Suppressor macrophage (primary cell): ENCODE measurements around the gene MOB3C.

Experiments used
- DNase-seq, 4 experiments: peaks; one replicate each; pipeline ENCODE4 v3.0.0-alpha.2; 2020 to 2022

Gene MOB3C

DNA sequence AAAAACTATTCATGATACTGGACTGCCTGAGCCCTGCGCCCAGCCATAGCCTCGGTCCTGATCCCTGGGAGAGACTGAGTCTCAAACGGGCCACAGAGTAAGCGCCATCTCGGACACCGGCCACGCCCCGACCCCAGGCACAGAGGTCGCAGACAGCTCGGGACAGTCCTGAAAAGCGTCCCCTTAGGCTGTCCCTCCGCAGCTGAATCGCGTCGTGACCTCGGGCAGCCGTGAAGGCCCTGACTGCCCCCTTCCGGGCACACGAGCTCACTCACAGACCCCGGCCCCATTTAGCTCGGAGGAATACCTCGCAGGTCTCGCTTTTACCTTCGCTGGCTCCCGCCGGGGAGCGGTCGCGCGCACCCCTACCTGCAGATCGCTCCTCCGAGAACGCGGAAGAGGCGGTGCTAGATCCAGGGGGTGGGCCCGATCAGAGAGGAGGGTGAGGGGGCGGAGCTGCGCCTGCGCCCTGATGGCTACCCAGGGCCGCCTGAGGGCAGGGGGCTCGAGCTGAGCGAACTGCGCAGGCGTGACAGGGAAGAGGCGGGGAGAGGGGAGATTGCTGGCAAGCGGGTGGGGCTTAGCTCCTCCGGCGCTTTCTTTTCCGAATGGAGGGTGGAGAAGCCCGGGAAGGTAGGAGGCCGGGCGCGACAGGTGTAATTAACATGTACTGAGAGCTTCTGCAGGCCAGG is 12.6 kb downstream of the MOB3C start, which contains the start of gene MKNK1:
MKNK1 (minus strand) TSS at position 411 of the 692 bp plus-strand sequence. CDS start 20,941 bp downstream, outside the sequence.
- peak; percentile 97 to 98 (median 98) for DNase-seq

DNA sequence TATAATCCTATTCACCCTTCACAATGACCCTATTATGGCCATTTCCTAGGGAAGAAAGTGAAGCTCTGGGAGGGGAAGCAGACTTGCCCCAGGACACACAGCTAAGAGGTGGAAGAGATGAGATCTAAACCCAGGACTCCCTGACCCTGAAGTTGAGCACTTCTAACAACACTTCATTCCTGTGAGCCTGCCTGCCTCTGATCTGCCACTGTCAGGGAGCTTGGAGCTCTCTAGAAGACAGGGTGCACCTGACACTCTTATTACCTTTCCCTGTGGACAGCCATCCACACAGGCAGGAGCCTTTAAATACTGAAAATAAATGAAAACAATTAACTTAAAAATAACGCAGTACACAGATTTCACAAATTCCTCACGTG is 13.1 kb downstream of the MOB3C start:
- no peak for DNase-seq

DNA sequence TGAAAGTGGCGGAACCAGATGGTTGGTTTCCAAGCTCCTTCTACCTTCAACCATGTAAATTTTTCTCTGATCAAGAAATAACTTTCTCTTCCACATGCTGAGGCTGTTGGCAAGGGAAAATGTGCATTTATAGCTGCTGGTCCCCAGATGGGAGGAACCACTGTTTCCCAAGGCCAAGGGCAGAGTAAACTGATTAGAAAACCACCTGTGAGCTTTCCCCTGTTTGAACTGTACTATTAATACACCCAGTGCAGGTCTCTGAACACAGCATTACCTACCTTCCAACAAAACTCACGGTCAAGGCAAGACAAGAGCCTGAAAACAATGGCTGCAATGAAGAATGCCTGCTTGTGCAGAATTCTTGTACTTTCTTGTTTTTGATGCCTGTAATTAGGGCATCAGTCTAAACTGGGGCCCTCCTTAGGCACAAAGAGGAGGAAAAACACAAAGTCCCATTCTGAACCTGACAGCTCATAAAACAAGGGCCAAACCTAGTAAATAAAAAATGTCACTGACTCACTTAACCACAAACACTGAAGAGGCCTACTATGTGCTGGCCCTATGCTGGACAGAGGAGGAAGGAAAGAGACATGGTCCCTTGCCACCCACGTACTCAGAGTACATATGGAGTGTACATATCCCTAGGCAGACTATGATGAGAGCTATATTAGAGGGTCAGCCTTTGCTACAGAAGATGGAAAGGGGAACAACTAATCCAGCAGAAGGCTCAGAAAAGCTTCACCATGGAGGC is 15.2 kb downstream of the MOB3C start:
- peak in 1 of 4 experiments; percentile 16 for DNase-seq

DNA sequence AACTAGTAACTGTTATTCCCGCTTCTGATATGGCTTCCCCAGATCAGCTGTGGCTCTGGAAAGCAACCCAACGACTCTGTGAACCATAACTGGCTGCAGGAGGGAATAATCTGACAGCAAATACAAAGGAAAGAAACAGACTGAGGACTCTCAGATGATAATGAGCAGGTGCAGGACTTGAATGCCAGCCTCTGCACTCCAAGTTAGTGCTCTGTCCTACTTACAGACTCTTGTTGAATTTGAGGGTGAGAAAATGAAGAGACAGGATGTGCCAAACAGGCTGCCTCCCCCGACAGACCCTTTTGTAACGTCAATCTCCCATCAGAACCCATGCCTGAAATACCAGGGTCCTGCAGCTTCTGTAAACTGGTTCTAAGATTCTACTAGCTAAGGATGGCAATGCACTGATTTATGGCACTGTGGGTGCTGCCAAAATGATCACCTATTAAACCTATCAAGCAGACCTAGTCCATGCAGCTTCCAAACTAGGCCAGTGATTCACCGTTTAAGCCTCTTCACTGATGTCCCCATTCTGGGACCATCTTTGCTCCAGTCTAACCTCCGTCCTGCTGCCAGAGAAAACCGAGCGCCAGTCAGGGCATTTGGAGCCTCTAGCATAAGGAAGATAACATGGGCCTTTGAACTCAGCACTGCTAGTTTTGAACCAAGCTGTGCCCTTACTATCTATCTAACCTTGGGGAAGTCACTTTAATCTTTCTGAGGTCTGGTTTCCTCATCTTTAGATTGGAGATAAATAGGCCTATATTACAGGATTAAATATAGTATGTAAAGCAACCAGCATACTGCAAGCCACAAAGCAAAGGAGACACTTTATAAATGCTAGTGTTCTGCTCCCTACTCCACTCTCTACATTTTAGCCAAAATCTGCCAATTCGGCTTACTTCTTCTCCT is 17.3 kb downstream of the MOB3C start:
- DNase-seq: no peak

DNA sequence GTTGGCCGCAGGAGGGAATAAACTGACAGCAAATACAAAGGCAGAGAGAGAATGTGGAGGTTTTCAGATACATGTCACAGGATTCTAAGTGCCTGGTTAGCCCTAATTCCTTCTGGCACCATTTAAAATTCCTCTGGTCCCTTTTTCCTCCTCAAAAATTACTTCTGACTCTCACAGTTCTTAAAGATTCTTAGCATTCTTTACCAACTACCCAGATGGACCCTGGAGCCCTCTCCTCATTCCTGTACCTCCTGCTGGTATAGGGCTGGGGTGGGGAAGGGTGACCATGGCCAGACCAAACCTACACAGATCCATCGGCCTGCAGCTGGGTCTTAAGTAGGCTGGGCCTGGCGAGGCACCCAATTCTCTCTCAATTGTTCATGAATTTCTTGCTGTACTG is 19.8 kb downstream of the MOB3C start:
- DNase-seq: no peak

DNA sequence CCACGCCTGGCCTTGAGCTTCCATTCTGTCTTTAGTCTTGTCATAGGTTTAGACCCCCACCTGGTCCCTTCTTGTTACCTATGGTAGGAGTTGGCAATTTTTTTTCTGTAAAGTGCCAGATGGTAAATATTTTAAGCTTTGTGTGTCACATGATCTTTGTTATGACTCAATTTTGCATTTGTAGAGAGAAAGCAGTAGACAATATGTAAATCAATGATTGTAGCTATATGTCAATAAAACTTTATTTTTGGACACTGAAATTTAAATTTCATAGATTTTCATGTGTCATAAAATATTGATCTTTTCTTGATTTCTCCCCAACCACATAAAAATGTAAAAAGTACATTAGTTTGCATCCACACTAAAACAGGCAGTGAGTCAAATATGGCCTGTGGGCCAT is 20.6 kb downstream of the MOB3C start:
- DNase-seq: no peak

DNA sequence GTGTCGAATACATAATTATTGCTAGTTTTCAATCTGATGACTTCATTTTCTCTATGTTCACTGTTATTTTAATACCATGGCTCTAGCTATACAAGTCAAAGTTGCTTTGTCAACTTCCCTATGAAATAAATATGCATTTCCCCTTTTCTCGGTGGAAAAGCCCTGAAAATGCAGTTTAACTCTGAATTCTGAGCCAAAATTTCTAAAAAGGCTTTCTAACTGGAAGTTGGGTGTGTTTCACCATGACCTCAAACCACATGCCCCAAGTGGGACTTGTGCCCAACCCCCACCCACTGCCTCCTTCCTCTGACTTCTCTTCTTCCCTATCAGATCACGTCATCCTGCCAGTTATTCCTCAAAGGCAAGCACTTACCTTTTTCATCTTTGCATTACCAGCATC is 21.5 kb downstream of the MOB3C start:
- DNase-seq: peak; percentile 93 to 98 (median 96)

DNA sequence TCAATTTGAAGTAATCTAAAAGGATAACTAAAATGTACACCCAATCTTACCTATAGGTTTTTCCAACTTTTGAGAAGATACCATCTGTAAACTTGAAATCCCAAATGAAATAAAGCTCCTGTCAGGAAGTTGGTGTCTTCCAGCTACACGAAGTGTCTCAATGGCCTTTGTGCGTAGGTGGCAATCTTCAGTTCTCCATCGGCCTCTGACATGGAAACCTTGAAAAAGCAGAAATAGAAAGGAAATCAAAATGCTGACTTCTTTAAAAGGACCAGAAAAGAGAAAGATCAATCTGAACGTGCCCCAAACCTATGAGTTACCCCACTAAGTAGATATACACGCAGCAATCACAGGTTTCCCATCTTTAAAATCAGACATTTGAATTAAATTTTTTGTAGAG is 22.5 kb downstream of the MOB3C start:
- peak; percentile 88 to 97 (median 92) for DNase-seq

DNA sequence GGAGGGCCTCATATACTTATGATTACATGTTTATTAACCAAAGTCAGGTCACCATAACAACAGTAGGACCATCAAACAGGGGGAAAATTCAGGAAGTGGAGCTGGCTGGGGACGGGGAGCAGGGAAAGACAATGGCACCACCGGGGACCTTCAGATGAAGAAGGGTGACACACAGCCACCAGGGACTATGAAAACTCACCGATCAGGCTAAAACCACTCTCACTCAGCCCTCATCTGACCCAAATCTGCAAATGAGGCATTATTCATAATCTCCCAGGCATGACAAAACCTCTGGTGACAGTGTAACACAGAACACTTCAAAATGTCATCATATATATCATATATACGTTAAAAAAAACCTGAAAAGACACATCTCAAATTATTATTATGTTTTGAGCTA is 23.8 kb downstream of the MOB3C start:
- peak; percentile 38 to 67 (median 48) for DNase-seq

DNA sequence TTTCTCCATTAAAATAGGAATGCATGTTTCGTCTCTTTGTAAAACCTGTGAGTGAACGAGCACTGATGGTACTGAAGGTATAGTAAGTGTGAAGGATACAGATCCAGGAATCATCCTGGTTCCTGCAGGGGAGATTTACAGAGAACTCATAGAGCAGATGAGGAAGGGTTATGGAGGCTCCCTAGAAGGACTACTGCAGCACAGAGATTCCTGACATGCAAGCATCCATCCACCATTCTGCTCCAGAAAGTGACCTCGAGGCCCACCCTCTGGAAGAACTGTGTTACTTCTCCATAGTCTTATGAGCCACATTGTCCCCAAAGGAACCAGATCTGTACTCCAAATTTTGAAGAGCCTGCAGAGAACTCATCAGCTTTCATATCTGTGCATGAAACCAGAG is 27.1 kb downstream of the MOB3C start:
- DNase-seq: no peak

DNA sequence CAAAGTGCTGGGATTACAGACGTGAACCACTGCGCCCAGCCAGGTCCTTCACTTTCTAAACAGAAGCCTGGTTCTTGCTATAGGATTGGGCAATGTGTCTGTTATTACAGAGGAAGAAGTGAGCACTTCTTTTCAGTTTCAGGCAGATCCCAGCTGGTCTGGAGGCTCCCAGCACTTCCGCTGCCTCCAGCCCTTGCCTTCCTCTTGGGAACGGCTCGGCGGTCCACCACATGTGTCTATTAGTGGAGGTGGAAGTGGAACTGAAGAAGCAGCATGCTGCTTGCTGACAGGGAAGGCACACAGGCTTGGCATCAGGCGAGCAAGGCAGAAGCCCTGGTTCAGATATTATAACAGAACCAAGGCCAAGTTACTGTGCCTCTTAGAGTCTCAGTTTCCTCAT is 29.5 kb downstream of the MOB3C start:
- DNase-seq: peak; percentile 93 to 97 (median 96)

DNA sequence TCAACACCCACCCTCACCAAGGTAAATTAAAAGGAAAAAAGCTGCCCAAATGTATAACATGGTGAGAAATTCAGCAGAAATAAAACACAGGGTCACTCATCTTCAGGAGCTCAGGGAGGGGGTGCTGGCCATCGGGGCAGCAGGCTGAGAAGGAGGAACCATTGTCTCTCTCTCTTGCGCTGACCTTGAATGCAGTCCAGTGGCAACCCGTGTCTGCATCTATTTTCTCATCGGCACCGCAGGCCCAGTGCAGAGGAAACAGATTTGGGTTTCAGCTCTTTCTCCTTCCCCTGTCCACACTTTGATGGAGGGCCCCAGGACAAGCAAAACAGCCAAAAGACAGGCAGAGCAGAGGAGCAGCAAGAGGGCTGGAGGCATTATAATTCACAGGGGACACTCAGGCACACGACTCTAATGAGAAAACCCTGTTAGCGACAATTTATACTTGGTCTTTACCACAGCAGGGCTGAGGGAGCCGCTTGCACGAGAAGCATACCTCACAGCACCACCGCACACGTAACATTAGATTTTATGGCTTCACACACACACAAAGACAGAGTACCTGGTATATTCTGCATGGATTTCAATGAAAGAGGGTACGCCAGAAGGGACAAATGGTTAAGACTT is 31.2 kb downstream of the MOB3C start:
- DNase-seq: peak in 3 of 4 experiments; percentile 32 to 37 (median 36)

DNA sequence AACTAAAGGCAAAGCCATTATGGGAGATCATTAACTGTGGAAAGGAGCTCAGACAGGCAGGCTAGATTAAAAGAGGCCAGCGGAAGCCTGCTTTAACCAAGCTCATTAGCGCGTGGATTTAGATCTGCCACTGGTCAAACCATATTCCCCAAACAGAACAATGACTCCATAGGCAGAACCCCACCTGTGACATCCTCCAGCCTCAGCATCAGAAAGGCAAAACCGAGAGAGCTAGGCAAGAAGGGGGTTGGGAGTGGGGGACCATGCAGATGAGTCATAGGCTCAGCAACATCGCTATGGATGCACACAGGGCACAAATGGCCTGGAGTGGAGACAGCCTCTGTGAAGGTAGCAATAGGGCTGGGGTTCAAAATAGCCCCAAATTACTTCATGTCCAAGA is 33.1 kb downstream of the MOB3C start:
- DNase-seq: no peak

DNA sequence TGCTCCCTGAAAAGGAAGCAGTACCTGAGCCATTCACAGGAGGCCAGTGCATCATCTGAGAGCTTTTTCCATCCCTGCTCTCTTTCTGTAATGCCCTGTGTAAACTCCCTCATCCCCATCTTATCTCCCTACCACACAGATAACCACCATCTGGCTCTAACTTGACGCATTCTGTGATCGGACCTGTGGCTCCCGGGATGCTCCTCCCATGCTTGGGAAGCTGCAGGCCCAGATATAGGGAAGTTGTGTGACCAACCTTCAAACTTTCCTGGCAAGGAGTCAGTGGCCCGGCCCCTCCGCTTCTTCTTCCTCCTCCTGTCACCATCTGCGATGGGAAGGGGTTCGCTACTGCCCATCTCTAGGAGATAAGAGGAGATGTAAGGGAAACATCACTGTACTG is 33.6 kb downstream of the MOB3C start:
- DNase-seq: peak; percentile 24 to 66 (median 43)

DNA sequence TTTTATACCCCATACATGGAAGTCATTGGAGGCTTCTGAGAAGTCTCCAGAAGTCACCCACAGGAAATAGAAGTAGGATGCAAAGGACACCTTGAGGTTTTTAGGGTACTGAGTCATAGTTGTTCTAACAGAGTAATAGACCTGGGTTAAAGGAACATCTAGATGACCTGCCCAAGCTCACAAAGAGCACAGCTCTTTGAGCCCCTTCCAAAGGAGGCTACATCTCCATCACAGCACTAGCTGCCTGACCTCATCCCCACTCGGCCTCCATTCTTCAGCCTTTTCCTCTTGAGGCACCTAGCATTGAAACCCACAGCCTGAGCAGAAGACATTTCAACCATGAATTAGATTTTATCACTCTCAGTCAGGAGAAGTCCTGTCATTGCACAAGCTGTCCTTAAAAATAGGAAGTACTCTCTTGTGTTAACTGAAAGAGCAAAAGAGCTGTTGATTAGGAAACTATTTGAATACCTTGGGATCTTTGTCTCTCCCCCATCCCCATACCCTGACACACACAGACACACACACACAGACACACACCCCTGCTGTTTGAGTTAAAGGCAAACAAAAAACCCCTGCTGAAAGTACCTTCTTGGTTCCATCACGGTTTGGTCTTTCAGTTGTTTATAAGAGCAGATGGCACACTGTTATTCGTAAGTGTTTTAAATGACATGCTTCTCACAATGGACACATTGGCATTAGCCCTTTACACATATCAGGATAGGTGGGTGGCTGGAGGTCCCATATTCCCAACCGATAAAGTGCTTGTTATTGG is 34.7 kb downstream of the MOB3C start:
- DNase-seq: peak; percentile 40 to 87 (median 72)

DNA sequence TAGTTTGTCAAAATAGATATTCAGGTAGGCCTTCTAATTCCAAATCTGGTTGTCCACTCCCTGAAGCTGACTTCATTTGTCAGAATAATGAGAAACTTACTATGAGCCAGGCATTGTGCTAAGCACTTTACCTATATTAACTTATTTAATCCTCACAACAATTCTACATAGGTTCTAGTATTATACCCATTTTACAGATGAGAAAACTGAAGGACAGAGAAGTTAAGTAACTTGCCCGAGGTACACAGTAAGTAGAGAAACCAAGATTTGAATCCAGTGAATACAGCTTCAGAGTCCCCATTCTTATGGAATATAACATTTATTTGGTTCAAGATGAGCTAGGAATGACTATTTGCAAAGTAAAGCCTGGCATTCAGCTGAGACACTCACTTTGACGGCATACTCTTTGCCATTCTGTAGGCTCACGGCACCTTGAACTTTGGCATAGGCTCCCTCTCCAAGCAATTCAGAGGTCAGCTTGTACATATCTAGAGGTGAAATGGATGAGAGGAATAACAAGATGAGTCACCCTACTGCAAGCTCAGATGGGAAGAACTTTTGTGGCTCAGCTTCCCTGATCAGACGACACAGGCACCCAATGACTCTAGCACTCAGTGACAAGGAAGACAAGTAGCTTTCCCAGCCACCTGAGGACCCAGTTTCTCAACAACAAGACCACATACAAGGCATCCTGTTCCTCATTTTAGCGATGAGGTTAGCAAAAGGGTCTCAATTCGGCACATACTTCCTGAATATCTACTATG is 36.3 kb downstream of the MOB3C start:
- peak; percentile 67 to 82 (median 73) for DNase-seq

DNA sequence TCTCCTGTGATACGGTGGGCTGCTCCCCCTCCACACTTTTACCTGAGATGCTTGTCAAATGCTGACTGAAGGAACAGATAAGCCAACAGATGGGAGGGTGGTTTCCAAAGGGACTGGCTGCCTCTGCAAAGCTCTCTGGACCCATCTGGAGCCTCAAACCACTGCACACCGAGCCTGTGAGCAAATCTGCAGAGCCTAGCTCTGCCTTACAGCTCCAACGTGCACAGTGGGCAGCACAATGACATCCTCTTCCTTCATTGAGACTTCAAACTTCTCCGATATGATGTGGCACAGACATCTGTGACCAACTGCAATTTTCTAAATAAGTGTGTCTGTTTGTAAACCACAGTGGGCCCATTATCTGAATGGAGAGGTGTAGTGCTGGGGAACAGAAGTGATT is 38.9 kb downstream of the MOB3C start:
- DNase-seq: no peak

DNA sequence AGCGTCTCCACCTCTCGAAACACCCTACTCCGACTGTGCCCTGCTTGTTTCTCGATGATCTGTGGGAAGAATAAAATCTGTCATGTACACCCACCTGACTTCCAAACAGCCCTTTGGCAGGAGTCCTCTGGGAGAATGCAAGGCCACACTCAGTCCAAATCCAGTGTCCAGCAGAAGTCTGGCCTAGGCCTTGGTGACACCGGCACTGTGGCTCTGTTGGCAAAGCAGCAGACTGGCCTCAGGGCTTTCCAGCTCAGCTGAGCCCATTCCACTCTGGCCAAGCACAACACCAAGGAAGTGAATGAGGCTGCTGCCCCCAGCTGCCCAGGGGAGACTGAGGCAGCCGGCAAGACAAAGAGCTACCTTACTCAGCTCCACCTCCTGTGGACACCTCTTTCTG is 40.0 kb downstream of the MOB3C start:
- DNase-seq: no peak

DNA sequence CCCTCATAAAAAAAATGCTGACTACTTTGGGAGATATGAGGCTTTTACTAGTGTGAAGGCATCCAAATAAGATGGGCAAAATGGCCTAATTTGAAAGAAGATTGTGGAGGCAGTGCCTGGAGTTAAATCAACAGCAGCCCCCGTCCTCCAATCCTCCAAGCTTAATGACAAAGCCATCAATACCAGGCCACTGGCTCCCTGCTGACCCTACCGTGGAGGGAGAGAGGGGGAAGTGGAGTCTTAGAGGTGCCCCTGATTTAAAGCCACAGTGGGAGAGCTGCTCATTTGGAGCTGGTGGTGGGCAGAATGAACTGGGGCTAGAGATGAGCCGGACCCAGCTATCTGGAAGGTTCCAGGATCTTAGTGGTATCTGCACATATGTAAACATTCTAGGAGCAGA is 40.8 kb downstream of the MOB3C start:
- no peak for DNase-seq

DNA sequence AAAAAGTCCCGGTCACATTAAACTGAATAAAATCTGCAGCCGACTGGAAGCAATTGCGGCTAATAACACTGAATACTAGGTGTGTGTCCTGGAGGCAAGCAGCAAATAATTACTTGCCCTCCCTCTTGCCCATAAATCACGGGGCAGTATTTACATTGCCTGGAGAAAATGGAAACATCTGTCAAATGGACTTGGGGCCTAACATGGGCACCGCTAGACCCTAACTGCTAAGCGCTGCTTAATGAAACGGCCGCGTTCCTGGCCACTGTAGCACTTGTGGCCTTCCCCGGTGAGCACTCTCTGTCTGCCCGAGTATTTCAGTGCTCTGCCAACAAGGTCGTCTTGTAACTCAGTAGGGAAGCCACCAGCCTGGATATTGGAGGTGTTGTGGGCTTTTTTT is 41.3 kb downstream of the MOB3C start:
- no peak for DNase-seq

DNA sequence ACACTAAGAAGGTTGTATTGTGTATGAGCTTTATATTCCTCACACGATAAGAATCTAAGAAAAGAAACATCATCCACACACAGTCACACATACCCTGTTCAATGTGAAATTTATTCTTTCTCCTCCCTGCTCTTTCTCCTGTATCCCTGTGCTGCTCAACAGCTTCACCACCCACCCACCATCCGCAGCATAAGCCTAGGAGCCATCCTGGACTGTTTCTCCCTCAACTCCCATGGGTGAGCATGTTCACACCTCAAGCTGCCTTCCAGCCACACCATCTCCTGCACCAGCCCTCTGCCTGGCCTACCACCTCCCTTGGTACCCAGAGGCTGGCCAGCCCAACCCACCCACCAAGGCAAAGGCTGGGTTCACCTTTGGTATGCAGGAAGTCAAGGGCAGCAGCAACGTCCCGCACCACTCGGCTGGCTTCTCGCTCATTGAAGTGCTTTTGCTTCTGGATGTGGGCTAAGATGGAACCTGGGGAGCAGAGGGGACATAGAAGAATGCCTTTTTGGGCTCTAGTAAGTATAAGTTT is 44.9 kb downstream of the MOB3C start:
- no peak for DNase-seq
